Adrenal gland (tissue), 12 donors: Measurements from ENCODE around the gene PCNX2. TPM values are rescaled to one million over a fixed set of nuclear protein-coding genes. Genes with fewer than 3 reads are reported as not detected.

Experiments used
- DNase-seq, 7 donors: peaks; one replicate each; pipeline ENCODE4 v3.0.0-alpha.2; 2019 to 2020
- H3K27ac ChIP-seq, 5 donors: fragments of 200-600 bp; sonication (generic) in 4 of 5; 1 replicate in 3 of 5; 2 replicates in 2 of 5; pipeline versions ENCODE4 v1.5.1 to v1.8.0; 2016 to 2020; ENCODE audit warnings: mild to moderate bottlenecking in 1 of 5
- H3K27me3 ChIP-seq: fragments of 200-600 bp; 2 replicates; pipeline ENCODE4 v1.8.0; 2021
- H3K36me3 ChIP-seq, 2 donors: fragments of 200-600 bp; replicated peaks in 1 of 2; 1 replicate in 1 of 2; 2 replicates in 1 of 2; pipeline versions ENCODE4 v1.5.1 to v1.8.0; 2018 to 2022
- H3K4me1 ChIP-seq, 2 donors: fragments of 200-600 bp; replicated peaks in 1 of 2; 1 replicate in 1 of 2; 2 replicates in 1 of 2; pipeline versions ENCODE4 v1.5.1 to v1.8.0; 2018 to 2021
- H3K4me3 ChIP-seq, 4 donors: fragments of 200-600 bp; sonication (generic) in 3 of 4; one replicate each; pipeline ENCODE4 v1.5.1; 2016 to 2018
- H3K9me3 ChIP-seq, 3 donors: fragments of 200-600 bp; sonication (generic) in 1 of 3; replicated peaks in 1 of 3; 1 replicate in 2 of 3; 2 replicates in 1 of 3; pipeline versions ENCODE4 v1.5.1 to v1.8.0; 2016 to 2021
- CTCF ChIP-seq, 6 experiments: fragments of 450-650 bp in 4 of 6; fragments of 200-600 bp in 2 of 6; sonication (generic) in 1 of 6; IDR thresholded peaks; 1 replicate in 5 of 6; 2 replicates in 1 of 6; pipeline versions ENCODE4 v1.5.1 to v1.8.0; 2016 to 2021; ENCODE audit warnings: antibody characterized with exemption in 6 of 6, mild to moderate bottlenecking in 2 of 6, moderate library complexity in 1 of 6
- POLR2A ChIP-seq, 2 donors: fragments of 450-650 bp; IDR thresholded peaks; one replicate each; pipeline ENCODE4 v1.6.1; 2017; ENCODE audit warnings: antibody characterized with exemption in 2 of 2, mild to moderate bottlenecking in 2 of 2, moderate library complexity in 1 of 2
- WGBS, 4 donors: extraction: QIAGEN DNeasy Blood & Tissue Kit in 2 of 4; methylation state at CpG; one replicate each; pipeline versions ENCODE4 v1.1.5 to v1.1.7; 2013 to 2017; 5-methylcytosine and 5-hydroxymethylcytosine counted together
- intact Hi-C, 2 donors: fragments of 100-400 bp; cut with DNase I; formaldehyde crosslinking; loops; one replicate each; pipeline versions ENCODE4 v1.14.1 to v1.15.0; 2022 to 2023
- polyA plus RNA-seq, 3 donors: library from polyadenylated mRNA; stranded (reverse); fragments of 200-250 nt in 2 of 3; fragments of 350-450 nt in 1 of 3; fragmentation: Illumina TruSeq in 1 of 3; extraction: RNeasy Lipid Tissue Mini Kit (QIAGEN cat#74804) in 1 of 3; gene quantifications; one replicate each; pipeline ENCODE4 v1.2.3, GENCODE V29; 2013 to 2014
- total RNA-seq, 9 donors: library from RNA; depleted of rRNA in 4 of 9; stranded (reverse); fragments of >200 nt in 4 of 9; fragments of 120-200 nt in 1 of 9; fragmentation: NEBNext Ultra II Directional in 1 of 9; extraction: Animal tissue kit (Norgen Biotek cat#: 25700) in 1 of 9; gene quantifications; one replicate each; pipeline versions ENCODE4 v1.1.0 to v1.2.4, GENCODE V29; 2013 to 2023
- donor health status: healthy with polysubstance abuse.
- donor health status: Bipolar disorder and iron deficiency.
- donor health status: DM: yes; HTN: yes; CAD: no.
- donor health status: DM: no; HTN: no; CAD: no.
- donor health status: DM: no; HTN: no; CAD: no.
- donor health status: DM: yes; HTN: yes; CAD: no.

The PCNX2 gene
- total and polyA plus RNA-seq, 12 donors: 2.2 to 14.5 (median 5.5) TPM

- no peak overlapping the region for H3K27ac ChIP-seq
- intact Hi-C loops: no loop called here
Measured at GRCh38 chr1:233253231-233253831, 42.2 kb downstream of the PCNX2 start.

GRCh38 chr1:233252441-233252840, 43.1 kb downstream of the PCNX2 start:
- DNase-seq: peak in 4 of 7 donors; percentile 20 to 48 (median 26)
- intact Hi-C loops: no loop called here
- Histone ChIP-seq H3K27me3 (no peaks in the 10 kb centered on the region), H3K4me3 (no peak overlapping the region), H3K9me3 (no peaks in the 10 kb centered on the region), H3K4me1 (peaks cover 0 to 6% of the 10 kb centered on the region in 2 donors), H3K27ac (no peak overlapping the region), H3K36me3 (no peaks in the 10 kb centered on the region)
- WGBS, 4 donors: 8 to 21% (median 17%) methylated on average over 2 of the region's 2 CpGs
- no peak for TF ChIP-seq CTCF (IDR thresholded peaks at IDR 0.05)
- TF ChIP-seq POLR2A (IDR thresholded peaks at IDR 0.05): no peak

More at GRCh38 chr1:233253231-233253831, 42.2 kb downstream of the PCNX2 start:
- Histone ChIP-seq H3K9me3 (no peaks in the 10 kb centered on the region), H3K4me1 (peaks cover 0 to 6% of the 10 kb centered on the region in 2 donors), H3K36me3 (no peaks in the 10 kb centered on the region), H3K4me3 (no peak overlapping the region), H3K27me3 (no peaks in the 10 kb centered on the region)
- TF ChIP-seq POLR2A (IDR thresholded peaks at IDR 0.05) (no peak), CTCF (IDR thresholded peaks at IDR 0.05) (no peak)
- no peak for DNase-seq
- 96 to 98% (median 97%) methylated on average over 4 of the region's 4 CpGs for WGBS, 4 donors

- H3K27ac ChIP-seq: no peak overlapping the region
- no peaks in the 10 kb centered on the region for H3K9me3 ChIP-seq
- TF ChIP-seq CTCF (IDR thresholded peaks at IDR 0.05) (no peak), POLR2A (IDR thresholded peaks at IDR 0.05) (no peak)
- intact Hi-C loops: no loop called here
- WGBS, 4 donors: 91 to 96% (median 94%) methylated on average over 4 of the region's 4 CpGs
- H3K36me3 ChIP-seq: no peaks in the 10 kb centered on the region
- no peak for DNase-seq
- H3K27me3 ChIP-seq: no peaks in the 10 kb centered on the region
- H3K4me3 ChIP-seq: no peak overlapping the region
- peaks cover 0 to 6% of the 10 kb centered on the region in 2 donors for H3K4me1 ChIP-seq
Measured at GRCh38 chr1:233251201-233251720, 44.3 kb downstream of the PCNX2 start.

- WGBS, 4 donors: 93 to 96% (median 94%) methylated on average over 6 of the region's 6 CpGs
- Histone ChIP-seq H3K27ac (no peak overlapping the region), H3K4me1 (peaks cover 0 to 10% of the 10 kb centered on the region in 2 donors), H3K9me3 (no peaks in the 10 kb centered on the region), H3K4me3 (no peak overlapping the region), H3K27me3 (no peaks in the 10 kb centered on the region), H3K36me3 (no peaks in the 10 kb centered on the region)
- TF ChIP-seq CTCF (IDR thresholded peaks at IDR 0.05) (no peak), POLR2A (IDR thresholded peaks at IDR 0.05) (no peak)
- intact Hi-C loops: loop anchor here in 1 of 2 donors (10.0 kb wide), 1 partner anchor 613 kb away; the partner anchor contains the start of gene SIPA1L2
- no peak for DNase-seq
Measured at GRCh38 chr1:233248014-233248413, 47.5 kb downstream of the PCNX2 start.
